Activated CD4-positive, alpha-beta memory T cell treated with anti-CD3 and anti-CD28 coated beads for 36 hours (primary cell): ENCODE measurements around the gene PITPNM3. TPM values are rescaled to one million over a fixed set of nuclear protein-coding genes. Genes with fewer than 3 reads are reported as not detected.
A peak's percentile ranks its signal among the peaks of the same experiment; 100 is the strongest.

Source experiments
- CTCF ChIA-PET: fragments of 350-600 bp; sonication (Branson Sonifier 250); formaldehyde crosslinking; loops from one replicate; lab custom pipeline; 2021; ENCODE audit warnings: antibody characterized with exemption, inconsistent platforms; lab: Charles Lee
- POLR2A ChIA-PET: fragments of 350-600 bp; sonication (Branson Sonifier 250); formaldehyde crosslinking; loops from one replicate; lab custom pipeline; 2021; ENCODE audit warnings: antibody characterized with exemption; lab: Charles Lee
- DNase-seq: peaks from one replicate; pipeline ENCODE4 v3.0.0-alpha.2; 2020
- H3K27ac Mint-ChIP-seq: one replicate; pipeline ENCODE4 v1.8.0; 2021; ENCODE audit warnings: mixed read lengths
- H3K27me3 Mint-ChIP-seq: one replicate; pipeline ENCODE4 v1.8.0; 2021; ENCODE audit warnings: mixed read lengths
- H3K36me3 Mint-ChIP-seq: one replicate; pipeline ENCODE4 v1.8.0; 2021; ENCODE audit warnings: mixed read lengths
- H3K4me1 Mint-ChIP-seq: one replicate; pipeline ENCODE4 v1.8.0; 2021; ENCODE audit warnings: low read depth, mixed read lengths
- H3K4me3 Mint-ChIP-seq: one replicate; pipeline ENCODE4 v1.8.0; 2021; ENCODE audit warnings: mild to moderate bottlenecking, mixed read lengths
- H3K9me3 Mint-ChIP-seq: one replicate; pipeline ENCODE4 v1.8.0; 2021; ENCODE audit warnings: mixed read lengths
- intact Hi-C: fragments of 100-400 bp; cut with micrococcal nuclease; formaldehyde crosslinking; loops from one replicate; pipeline ENCODE4 v1.15.1; 2023
- total RNA-seq, 2 experiments: library from RNA; stranded (reverse); gene quantifications; one replicate each; pipeline ENCODE4 v1.2.3, GENCODE V29; 2021

The PITPNM3 gene
- total RNA-seq, 2 experiments from 2014 or later: 0.41 to 0.48 TPM

- Mint-ChIP-seq H3K27me3 (peaks cover 6% of the 10 kb centered on the region), H3K4me1 (peaks cover 17% of the 10 kb centered on the region), H3K27ac (no peak overlapping the region), H3K36me3 (peaks cover 6% of the 10 kb centered on the region), H3K4me3 (no peak overlapping the region), H3K9me3 (peaks cover 18% of the 10 kb centered on the region)
- POLR2A ChIA-PET: no interaction called here
- CTCF ChIA-PET: interaction anchor here (0.7 kb wide), 1 partner anchor 16 kb away, joined by 3 read pairs; no protein-coding TSS in a partner anchor
- DNase-seq: no peak
- intact Hi-C loops: no loop called here
These were observed 128.0 kb downstream of the PITPNM3 start for GRCh38 chr17:6428207-6428965.

DNA sequence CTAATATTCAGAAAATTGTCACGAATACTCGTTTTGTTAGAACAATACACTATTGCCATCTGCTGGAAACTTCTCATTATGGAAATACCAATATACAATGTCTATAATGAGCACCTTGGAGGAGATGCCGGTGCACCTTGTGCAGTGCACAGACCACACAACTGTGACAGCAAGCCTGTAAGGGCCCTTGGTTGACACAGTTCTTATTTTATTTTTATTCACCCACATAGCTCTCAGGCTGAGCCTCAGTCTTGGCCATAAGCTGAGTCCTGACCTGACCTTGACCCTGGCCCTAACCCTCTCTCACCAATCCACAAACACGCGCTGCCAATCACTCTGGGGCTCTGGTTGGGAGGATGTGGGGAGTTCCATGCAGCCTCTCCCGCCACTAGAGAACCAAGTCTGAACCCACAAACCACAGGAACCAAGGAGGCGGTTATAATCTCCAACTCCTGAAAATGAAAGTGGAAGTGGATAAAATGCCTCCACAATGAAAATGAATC is 129.0 kb downstream of the PITPNM3 start:
- intact Hi-C loops: no loop called here
- CTCF ChIA-PET: interaction anchor here (1.3 kb wide), 1 partner anchor 840 kb away, joined by 4 read pairs; no protein-coding TSS in a partner anchor
- POLR2A ChIA-PET: no interaction called here
- Mint-ChIP-seq H3K27me3 (peaks cover 8% of the 10 kb centered on the region), H3K36me3 (peaks cover 6% of the 10 kb centered on the region), H3K27ac (peak overlapping the region; percentile 42), H3K4me3 (peak overlapping the region; percentile 11), H3K9me3 (peaks cover 18% of the 10 kb centered on the region), H3K4me1 (peaks cover 17% of the 10 kb centered on the region)
- DNase-seq: peak; percentile 71

- no peak for DNase-seq
- Mint-ChIP-seq H3K27me3 (peaks cover 13% of the 10 kb centered on the region), H3K27ac (no peak overlapping the region), H3K4me3 (no peak overlapping the region), H3K4me1 (peaks cover 17% of the 10 kb centered on the region), H3K9me3 (peaks cover 14% of the 10 kb centered on the region), H3K36me3 (peaks cover 5% of the 10 kb centered on the region)
- intact Hi-C loops: no loop called here
- CTCF ChIA-PET: interaction anchor here (0.6 to 2.8 kb wide), 3 partner anchors 9 to 839 kb away, joined by 3 to 20 read pairs (median 4); no protein-coding TSS in a partner anchor
- POLR2A ChIA-PET: no interaction called here
These were observed 129.8 kb downstream of the PITPNM3 start for GRCh38 chr17:6426356-6427101.

GRCh38 chr17:6425407-6425806 is 130.9 kb downstream of the PITPNM3 start:
- H3K36me3 Mint-ChIP-seq: no peaks in the 10 kb centered on the region
- H3K9me3 Mint-ChIP-seq: peaks cover 5% of the 10 kb centered on the region
- H3K4me1 Mint-ChIP-seq: peaks cover 17% of the 10 kb centered on the region
- ChIA-PET POLR2A (no interaction called here), CTCF (interaction anchor here (0.5 to 3.7 kb wide), 5 partner anchors 10 to 837 kb away, joined by 3 to 20 read pairs (median 14); partner anchors contain the start of gene AIPL1)
- H3K27me3 Mint-ChIP-seq: peaks cover 19% of the 10 kb centered on the region
- no peak overlapping the region for H3K27ac Mint-ChIP-seq
- intact Hi-C loops: no loop called here
- no peak overlapping the region for H3K4me3 Mint-ChIP-seq
- no peak for DNase-seq

DNA sequence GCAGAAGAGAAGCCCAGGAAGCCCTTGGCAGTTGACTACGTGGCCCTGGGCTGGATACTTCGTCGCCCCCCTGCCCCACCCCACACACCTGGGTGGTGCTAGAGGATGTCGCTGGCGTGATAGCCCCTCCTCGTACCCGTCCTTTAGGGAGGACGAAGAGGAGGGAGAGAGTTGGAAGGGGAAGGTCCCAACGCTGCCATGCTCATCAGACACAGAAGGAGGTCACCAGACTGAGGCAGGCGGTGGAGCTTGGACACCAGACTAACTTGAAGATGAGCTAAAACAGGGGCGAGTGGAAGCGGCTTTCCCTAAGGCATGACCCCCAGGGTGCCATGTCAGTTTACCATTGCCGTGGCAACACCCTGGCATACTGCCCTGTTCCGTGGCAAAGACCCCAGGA is 132.4 kb downstream of the PITPNM3 start:
- no peaks in the 10 kb centered on the region for H3K9me3 Mint-ChIP-seq
- intact Hi-C loops: loop anchor here (5.0 kb wide), 1 partner anchor 717 kb away; no protein-coding TSS in a partner anchor
- CTCF ChIA-PET: interaction anchor here (1.1 to 3.7 kb wide), 4 partner anchors 10 to 836 kb away, joined by 3 to 20 read pairs (median 16); partner anchors contain the start of gene AIPL1
- no peak overlapping the region for H3K27ac Mint-ChIP-seq
- H3K27me3 Mint-ChIP-seq: peaks cover 21% of the 10 kb centered on the region
- no peak overlapping the region for H3K4me3 Mint-ChIP-seq
- POLR2A ChIA-PET: no interaction called here
- no peak for DNase-seq
- H3K36me3 Mint-ChIP-seq: no peaks in the 10 kb centered on the region
- peaks cover 17% of the 10 kb centered on the region for H3K4me1 Mint-ChIP-seq

DNA sequence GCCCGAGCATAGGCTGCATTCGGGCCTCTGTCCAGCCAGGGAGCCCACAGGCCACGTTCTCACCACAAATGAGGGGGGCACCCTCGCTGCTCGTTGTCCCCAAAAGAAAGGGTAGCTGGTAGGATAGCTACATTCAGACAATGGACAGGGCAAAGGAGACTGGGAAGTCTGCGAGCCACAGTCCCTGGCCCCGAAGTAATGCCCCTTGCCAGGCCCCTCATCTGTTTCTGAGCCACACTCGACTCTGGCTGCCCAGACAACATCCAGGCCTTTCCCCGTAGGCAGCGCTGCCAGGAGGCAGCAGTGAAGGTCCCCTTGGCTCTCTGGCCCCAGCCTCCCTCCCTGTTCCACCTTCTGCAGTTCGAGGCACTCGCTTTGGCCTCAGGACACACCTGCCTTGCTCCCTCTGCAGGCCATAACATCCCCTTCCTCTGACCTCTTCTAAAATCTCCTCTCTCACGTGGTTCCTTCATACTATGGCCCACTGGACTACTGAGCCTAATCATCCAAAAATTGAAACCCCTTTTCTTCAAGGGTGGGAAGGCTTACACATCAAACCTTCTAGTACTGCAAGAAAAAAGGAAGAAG is 133.6 kb downstream of the PITPNM3 start:
- H3K4me1 Mint-ChIP-seq: peaks cover 9% of the 10 kb centered on the region
- DNase-seq: no peak
- peaks cover 23% of the 10 kb centered on the region for H3K27me3 Mint-ChIP-seq
- ChIA-PET CTCF (interaction anchor here (0.6 to 3.7 kb wide), 6 partner anchors 13 to 837 kb away, joined by 3 to 17 read pairs (median 10); partner anchors contain the start of gene AIPL1), POLR2A (no interaction called here)
- no peak overlapping the region for H3K4me3 Mint-ChIP-seq
- no peaks in the 10 kb centered on the region for H3K9me3 Mint-ChIP-seq
- H3K27ac Mint-ChIP-seq: no peak overlapping the region
- intact Hi-C loops: loop anchor here (1.0 to 5.0 kb wide), 2 partner anchors 715 to 835 kb away; no protein-coding TSS in a partner anchor
- H3K36me3 Mint-ChIP-seq: no peaks in the 10 kb centered on the region

DNA sequence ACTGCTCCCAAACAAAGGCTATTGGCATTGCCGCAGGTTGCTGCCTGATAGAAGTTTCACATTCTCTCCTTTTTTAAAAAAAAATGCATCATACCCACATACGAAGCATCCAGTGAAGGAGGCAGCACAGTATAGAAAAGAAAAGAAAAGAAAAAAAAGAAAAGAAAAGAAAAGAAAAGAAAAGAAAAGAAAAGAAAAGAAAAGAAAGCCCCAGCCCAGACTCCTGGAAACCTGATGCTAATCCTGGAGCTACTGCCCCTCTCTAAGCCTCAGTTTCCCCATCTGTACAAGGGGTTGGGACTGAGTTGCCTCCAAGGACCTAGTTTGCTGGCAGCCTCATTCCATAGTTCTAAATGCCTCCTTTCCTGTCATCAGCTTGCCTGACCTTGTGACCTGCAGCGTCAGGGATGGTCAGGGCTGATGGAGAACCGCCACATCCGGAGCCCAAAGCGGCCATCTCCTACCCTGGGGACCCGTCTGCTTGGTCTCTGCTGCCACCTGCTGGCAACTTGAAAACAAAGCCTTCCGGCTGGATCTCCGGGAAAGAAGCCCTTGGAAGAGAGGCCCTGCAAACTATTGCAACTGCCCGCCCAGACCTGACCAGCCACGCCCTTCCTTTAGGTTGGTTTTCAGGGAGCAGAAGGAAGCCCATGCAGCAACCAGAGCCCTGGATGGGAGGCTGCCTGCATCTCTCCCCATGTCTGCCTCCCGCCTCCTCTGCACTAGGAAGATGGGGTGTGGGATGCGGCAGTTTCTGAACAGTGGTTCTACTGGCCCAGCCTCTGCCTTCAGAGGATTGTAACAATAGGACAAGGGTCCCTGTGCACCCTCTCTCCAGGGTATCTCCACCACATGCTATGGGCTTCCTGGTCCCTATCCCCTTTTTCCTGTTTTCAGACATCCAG is 134.4 kb downstream of the PITPNM3 start:
- POLR2A ChIA-PET: no interaction called here
- intact Hi-C loops: loop anchor here (1.0 to 5.0 kb wide), 2 partner anchors 715 to 835 kb away; no protein-coding TSS in a partner anchor
- Mint-ChIP-seq H3K4me1 (peaks cover 2% of the 10 kb centered on the region), H3K36me3 (no peaks in the 10 kb centered on the region), H3K27ac (no peak overlapping the region), H3K4me3 (no peak overlapping the region), H3K27me3 (peaks cover 23% of the 10 kb centered on the region), H3K9me3 (no peaks in the 10 kb centered on the region)
- CTCF ChIA-PET: interaction anchor here (0.9 to 3.7 kb wide), 8 partner anchors 9 to 838 kb away, joined by 3 to 17 read pairs (median 6); partner anchors contain the start of gene AIPL1
- peak; percentile 83 for DNase-seq

DNA sequence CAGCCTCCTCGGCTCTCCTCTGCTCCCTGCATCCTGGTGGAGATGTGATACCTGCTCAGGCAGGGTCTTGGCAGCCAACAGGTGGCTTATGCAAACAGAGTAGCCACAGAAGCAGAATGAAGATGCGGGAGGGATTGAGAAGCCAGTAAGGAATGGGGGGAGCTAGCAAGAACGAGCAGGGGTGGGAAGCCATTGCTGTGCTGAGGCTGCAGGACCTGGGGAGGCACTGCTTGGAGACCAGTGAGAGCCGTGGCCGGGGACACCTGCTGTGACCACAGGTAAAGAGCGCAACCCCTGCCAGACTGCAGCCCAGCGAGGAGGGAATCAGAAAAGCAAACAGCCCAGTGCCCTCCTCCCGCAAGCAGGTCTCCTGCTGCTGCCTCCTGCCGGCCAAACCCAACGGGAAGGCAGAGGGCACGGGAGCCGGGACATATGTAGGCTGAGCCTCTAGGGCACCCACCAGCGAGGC is 136.1 kb downstream of the PITPNM3 start:
- no peaks in the 10 kb centered on the region for H3K36me3 Mint-ChIP-seq
- no peaks in the 10 kb centered on the region for H3K4me1 Mint-ChIP-seq
- peak; percentile 36 for DNase-seq
- intact Hi-C loops: loop anchor here (5.0 kb wide), 1 partner anchor 713 kb away; no protein-coding TSS in a partner anchor
- H3K4me3 Mint-ChIP-seq: no peak overlapping the region
- ChIA-PET CTCF (interaction anchor here (0.9 to 2.2 kb wide), 2 partner anchors 16 to 826 kb away, joined by 3 to 4 read pairs; no protein-coding TSS in a partner anchor), POLR2A (no interaction called here)
- peaks cover 23% of the 10 kb centered on the region for H3K27me3 Mint-ChIP-seq
- no peaks in the 10 kb centered on the region for H3K9me3 Mint-ChIP-seq
- H3K27ac Mint-ChIP-seq: no peak overlapping the region

- Mint-ChIP-seq H3K27me3 (peaks cover 10% of the 10 kb centered on the region), H3K9me3 (no peaks in the 10 kb centered on the region), H3K4me1 (no peaks in the 10 kb centered on the region), H3K4me3 (no peak overlapping the region), H3K27ac (no peak overlapping the region), H3K36me3 (no peaks in the 10 kb centered on the region)
- DNase-seq: no peak
- POLR2A ChIA-PET: no interaction called here
- CTCF ChIA-PET: interaction anchor here (0.6 to 1.1 kb wide), 2 partner anchors 345 to 824 kb away, joined by 3 to 4 read pairs; no protein-coding TSS in a partner anchor
- intact Hi-C loops: no loop called here
These were observed 140.7 kb downstream of the PITPNM3 start for GRCh38 chr17:6415616-6416015.

DNA sequence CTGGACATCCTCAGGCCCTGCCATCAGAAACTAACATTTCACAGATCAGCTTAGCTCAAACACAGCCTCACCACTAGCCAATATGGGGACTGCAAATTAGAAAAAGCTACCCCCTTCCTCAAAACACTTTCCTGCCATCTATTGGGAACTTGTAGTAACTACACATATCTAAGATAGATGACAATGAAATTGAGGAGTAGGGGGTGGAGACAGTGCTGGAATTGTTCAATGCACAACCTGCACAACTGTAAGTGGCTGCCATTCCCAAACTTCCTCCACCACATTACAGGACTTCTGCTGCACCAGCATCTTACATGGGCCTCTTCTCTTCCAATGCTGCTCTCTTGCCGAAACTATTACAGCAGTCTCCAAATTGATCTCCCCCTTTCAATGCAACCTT is 143.3 kb downstream of the PITPNM3 start:
- H3K27me3 Mint-ChIP-seq: peaks cover 3% of the 10 kb centered on the region
- no peaks in the 10 kb centered on the region for H3K4me1 Mint-ChIP-seq
- no peaks in the 10 kb centered on the region for H3K9me3 Mint-ChIP-seq
- H3K27ac Mint-ChIP-seq: no peak overlapping the region
- ChIA-PET POLR2A (no interaction called here), CTCF (interaction anchor here (0.6 to 1.6 kb wide), 10 partner anchors 8 to 821 kb away, joined by 3 to 5 read pairs (median 3); no protein-coding TSS in a partner anchor)
- no peak for DNase-seq
- intact Hi-C loops: loop anchor here (1.0 kb wide), 1 partner anchor 128 kb away; no protein-coding TSS in a partner anchor
- H3K36me3 Mint-ChIP-seq: no peaks in the 10 kb centered on the region
- no peak overlapping the region for H3K4me3 Mint-ChIP-seq
